HEK293T (cell line): ENCODE results near the gene THAP7.

Source experiments
- CTCF ChIA-PET: fragments of 350-600 bp; formaldehyde crosslinking; extraction: SDS; loops from one replicate; lab custom pipeline; 2021; ENCODE audit warnings: antibody characterized with exemption, inconsistent platforms; lab: Yijun Ruan, JAX
- POLR2A ChIA-PET: fragments of 350-600 bp; formaldehyde crosslinking; extraction: SDS; loops from one replicate; lab custom pipeline; 2020; ENCODE audit warnings: antibody characterized with exemption, inconsistent platforms; lab: Yijun Ruan, JAX
- DNase-seq: peaks from one replicate; pipeline ENCODE4 v3.0.0; 2012; ENCODE audit warnings: mixed read lengths; ENCODE audit errors: extremely low spot score
- ARNT ChIP-seq: fragments of 450-650 bp; IDR thresholded peaks from 2 replicates; pipeline ENCODE4 v1.6.1; 2017; ENCODE audit warnings: mild to moderate bottlenecking
- BHLHE40 ChIP-seq: fragments of 450-650 bp; IDR thresholded peaks from 2 replicates; pipeline ENCODE4 v1.6.1; 2016; ENCODE audit warnings: mild to moderate bottlenecking, moderate library complexity, borderline replicate concordance
- CTBP1 ChIP-seq: fragments of 450-650 bp; IDR thresholded peaks from 2 replicates; pipeline ENCODE4 v1.6.1; 2016; ENCODE audit warnings: borderline replicate concordance
- ELF4 ChIP-seq: fragments of 450-650 bp; IDR thresholded peaks from 2 replicates; pipeline ENCODE4 v1.6.1; 2017; ENCODE audit warnings: antibody characterized with exemption
- FOXA1 ChIP-seq: fragments of 450-650 bp; IDR thresholded peaks from 2 replicates; pipeline ENCODE4 v1.6.1; 2016; ENCODE audit warnings: mild to moderate bottlenecking
- FOXK2 ChIP-seq: fragments of 450-650 bp; IDR thresholded peaks from 2 replicates; pipeline ENCODE4 v1.6.1; 2016; ENCODE audit warnings: mild to moderate bottlenecking
- FOXM1 ChIP-seq: fragments of 450-650 bp; IDR thresholded peaks from 2 replicates; pipeline ENCODE4 v1.6.1; 2017; ENCODE audit warnings: mild to moderate bottlenecking, borderline replicate concordance
- HDGF ChIP-seq: fragments of 450-650 bp; IDR thresholded peaks from 2 replicates; pipeline ENCODE4 v1.6.1; 2017; ENCODE audit warnings: antibody characterized with exemption, borderline replicate concordance
- L3MBTL2 ChIP-seq: fragments of 450-650 bp; conservative IDR thresholded peaks from 2 replicates; pipeline ENCODE4 v1.6.1; 2016; ENCODE audit warnings: mild to moderate bottlenecking
- LEF1 ChIP-seq: fragments of 450-650 bp; IDR thresholded peaks from 2 replicates; pipeline ENCODE4 v1.6.1; 2017; ENCODE audit warnings: mild to moderate bottlenecking, borderline replicate concordance
- NFRKB ChIP-seq: fragments of 450-650 bp; IDR thresholded peaks from 2 replicates; pipeline ENCODE4 v1.6.1; 2016; ENCODE audit warnings: mild to moderate bottlenecking, moderate library complexity
- SP1 ChIP-seq: fragments of 450-650 bp; IDR thresholded peaks from 2 replicates; pipeline ENCODE4 v1.6.1; 2017
- SUZ12 ChIP-seq: fragments of 450-650 bp; IDR thresholded peaks from 2 replicates; pipeline ENCODE4 v1.6.1; 2016; ENCODE audit warnings: mild to moderate bottlenecking
- TARDBP ChIP-seq: fragments of 450-650 bp; IDR thresholded peaks from 2 replicates; pipeline ENCODE4 v1.6.1; 2016
- ZNF384 ChIP-seq: fragments of 450-650 bp; IDR thresholded peaks from 2 replicates; pipeline ENCODE4 v1.6.1; 2016
- TF ChIP-seq, protein P1 (sequence below): fragments of 450-650 bp; IDR thresholded peaks from 2 replicates; pipeline ENCODE4 v1.6.1; 2016

Gene THAP7

DNA sequence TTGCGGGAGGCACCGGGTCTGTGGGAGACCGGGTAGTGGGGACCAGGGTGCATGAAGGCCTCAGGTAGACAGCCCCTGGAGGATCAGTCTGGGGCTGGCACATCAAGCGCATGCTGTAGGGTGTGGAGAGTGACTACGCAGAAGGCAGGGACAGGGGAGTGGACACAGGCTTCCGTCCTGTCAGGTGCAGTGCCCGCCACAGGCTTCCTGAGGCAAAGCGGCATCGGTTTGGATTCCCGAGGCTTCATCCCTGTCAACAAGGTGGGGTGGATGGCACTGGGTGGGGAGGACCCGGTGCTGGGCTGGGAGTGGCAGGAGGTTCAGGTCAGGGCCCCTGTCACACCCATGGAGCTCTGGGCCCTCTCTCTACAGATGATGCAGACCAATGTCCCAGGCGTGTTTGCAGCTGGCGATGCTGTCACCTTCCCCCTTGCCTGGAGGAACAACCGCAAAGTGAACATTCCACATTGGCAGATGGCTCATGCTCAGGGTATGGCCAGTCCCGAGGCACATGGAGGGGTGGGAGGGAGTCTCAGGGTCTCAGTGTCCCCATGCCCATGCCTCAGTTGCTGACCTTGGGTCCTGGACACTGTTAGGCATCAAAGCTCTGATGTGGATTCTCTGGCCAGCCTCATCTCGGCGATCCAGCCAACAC is 24.3 kb downstream of the THAP7 start:
- no peak for DNase-seq
- POLR2A ChIA-PET: no interaction called here
- CTCF ChIA-PET: no interaction called here
- TF ChIP-seq L3MBTL2 (no peak), CTBP1 (no peak), HDGF (no peak), FOXK2 (no peak), ELF4 (no peak), BHLHE40 (no peak), NFRKB (no peak), FOXA1 (no peak), SUZ12 (no peak)
- TF ChIP-seq, protein P1, sequence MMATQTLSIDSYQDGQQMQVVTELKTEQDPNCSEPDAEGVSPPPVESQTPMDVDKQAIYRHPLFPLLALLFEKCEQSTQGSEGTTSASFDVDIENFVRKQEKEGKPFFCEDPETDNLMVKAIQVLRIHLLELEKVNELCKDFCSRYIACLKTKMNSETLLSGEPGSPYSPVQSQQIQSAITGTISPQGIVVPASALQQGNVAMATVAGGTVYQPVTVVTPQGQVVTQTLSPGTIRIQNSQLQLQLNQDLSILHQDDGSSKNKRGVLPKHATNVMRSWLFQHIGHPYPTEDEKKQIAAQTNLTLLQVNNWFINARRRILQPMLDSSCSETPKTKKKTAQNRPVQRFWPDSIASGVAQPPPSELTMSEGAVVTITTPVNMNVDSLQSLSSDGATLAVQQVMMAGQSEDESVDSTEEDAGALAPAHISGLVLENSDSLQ: no peak

DNA sequence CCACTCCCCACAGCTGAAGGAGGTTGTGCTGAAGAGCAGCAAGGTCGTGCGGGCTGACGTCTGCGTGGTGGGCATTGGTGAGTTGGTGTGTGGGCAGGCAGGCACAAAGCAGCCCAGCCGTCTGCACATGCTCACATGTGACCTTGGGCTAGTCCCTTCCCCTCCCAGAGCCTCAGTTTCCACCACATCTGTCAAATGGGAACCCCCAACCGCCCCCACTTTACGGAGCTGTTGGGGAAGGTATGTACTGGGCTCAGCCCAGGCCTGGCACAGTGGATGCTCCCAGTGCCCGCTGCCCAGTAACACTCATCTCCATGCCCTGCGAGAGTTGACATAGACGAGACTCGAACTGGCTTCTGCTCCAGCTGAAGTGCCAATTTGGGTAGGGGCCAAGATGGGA is 24.9 kb downstream of the THAP7 start:
- TF ChIP-seq ELF4 (no peak), ARNT (no peak), LEF1 (no peak), NFRKB (no peak), SP1 (no peak), FOXA1 (no peak), SUZ12 (no peak), ZNF384 (no peak), TARDBP (no peak), BHLHE40 (no peak), L3MBTL2 (no peak), HDGF (no peak)
- CTCF ChIA-PET: no interaction called here

DNA sequence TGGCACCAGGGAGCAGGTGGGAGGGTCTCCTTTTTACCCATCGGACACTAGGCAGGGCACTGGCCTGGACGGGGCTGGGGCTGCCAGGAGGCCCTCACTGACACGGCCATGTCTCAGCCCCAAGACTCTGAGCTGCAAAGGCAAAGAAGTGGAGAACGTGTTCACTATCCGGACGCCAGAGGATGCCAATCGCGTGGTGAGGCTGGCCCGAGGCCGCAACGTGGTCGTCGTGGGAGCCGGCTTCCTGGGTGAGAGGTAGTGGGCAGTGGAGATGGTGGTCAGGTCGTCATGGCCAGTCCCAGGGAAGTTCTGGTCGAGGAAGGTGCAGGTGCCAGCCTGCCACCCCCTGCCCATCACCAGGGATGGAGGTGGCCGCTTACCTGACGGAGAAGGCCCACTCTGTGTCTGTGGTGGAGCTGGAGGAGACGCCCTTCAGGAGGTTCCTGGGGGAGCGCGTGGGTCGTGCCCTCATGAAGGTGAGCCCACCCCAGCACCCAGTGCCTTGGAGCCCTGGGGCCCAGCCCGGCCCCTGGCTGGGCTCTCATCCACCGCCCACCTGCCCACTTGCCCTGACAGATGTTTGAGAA is 25.5 kb downstream of the THAP7 start:
- no peak for DNase-seq
- CTCF ChIA-PET: no interaction called here
- TF ChIP-seq, protein P1: no peak
- no peak for TF ChIP-seq ZNF384
- no peak for TF ChIP-seq SUZ12
- TF ChIP-seq FOXA1: no peak
- TF ChIP-seq BHLHE40: no peak
- no peak for TF ChIP-seq LEF1
- TF ChIP-seq TARDBP: no peak
- TF ChIP-seq L3MBTL2: no peak
- TF ChIP-seq FOXM1: no peak
- POLR2A ChIA-PET: interaction anchor here (1.0 kb wide), 1 partner anchor 22 kb away, joined by 4 read pairs; no protein-coding TSS in a partner anchor

More for the DNA sequence above, 24.9 kb downstream of the THAP7 start:
- DNase-seq: no peak
- POLR2A ChIA-PET: interaction anchor here (1.0 kb wide), 1 partner anchor 22 kb away, joined by 4 read pairs; no protein-coding TSS in a partner anchor

DNA sequence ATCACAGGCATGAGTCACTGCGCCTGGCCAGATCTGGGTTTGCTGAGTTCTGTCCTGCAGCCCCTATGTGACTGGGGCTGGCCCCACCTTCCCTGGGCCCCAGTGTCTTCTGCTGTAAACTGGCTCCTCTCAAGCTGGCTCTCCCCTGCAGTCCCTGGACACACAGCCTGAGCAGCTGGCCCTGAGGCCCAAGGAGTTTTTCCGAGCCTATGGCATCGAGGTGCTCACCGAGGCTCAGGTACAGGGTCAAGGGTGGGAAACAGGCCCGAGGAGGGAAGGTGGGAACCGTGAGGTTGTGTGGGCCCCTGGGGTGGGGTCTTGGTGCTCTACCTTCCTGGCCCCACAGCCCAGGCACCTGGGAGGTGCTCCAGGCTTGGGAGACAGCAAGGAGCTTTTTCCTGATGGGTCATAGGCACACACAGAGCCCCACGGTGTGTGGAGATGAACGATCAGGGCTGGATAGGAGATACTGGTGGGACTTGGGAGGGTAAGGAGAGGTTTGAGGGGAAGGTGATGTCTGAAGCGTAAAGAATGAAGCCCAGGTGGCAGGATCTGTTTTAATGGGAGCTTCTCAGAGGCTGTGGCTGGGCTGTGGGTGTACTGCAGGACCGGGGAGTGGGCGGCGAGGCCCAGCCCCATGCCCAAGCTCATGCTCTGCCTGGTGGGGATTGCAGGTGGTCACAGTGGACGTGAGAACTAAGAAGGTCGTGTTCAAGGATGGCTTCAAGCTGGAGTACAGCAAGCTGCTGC is 26.2 kb downstream of the THAP7 start:
- ChIA-PET POLR2A (interaction anchor here (1.4 kb wide), 1 partner anchor 26 kb away, joined by 8 read pairs; the partner anchor contains the start of gene THAP7), CTCF (no interaction called here)
- TF ChIP-seq ELF4: no peak
- DNase-seq: no peak

DNA sequence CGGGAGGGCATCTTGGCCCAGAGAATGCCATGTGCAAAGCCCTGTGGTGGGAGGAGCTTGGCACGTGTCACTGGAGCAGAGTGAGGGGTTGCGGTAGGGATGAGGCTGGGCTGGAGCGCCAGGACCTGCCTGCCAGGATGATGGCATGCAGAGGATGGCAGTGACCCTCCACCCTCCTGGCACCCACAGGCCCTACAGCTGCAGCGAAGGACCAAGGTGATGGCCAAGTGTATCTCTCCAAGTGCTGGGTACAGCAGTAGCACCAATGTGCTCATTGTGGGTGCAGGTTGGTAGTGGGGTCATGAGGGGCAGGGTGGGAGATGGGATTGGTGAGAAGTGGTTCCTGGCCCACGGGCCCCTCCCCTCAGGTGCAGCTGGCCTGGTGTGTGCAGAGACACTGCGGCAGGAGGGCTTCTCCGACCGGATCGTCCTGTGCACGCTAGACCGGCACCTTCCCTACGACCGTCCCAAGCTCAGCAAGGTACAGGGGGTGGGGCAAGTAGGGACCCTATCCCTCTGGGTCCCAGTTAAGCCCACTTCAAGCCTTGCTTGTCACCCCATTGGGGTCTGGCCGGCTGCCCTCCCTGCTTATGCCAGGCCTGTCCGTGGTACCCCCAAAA is 27.5 kb downstream of the THAP7 start:
- POLR2A ChIA-PET: interaction anchor here (1.4 kb wide), 3 partner anchors 24 to 57 kb away, joined by 3 to 8 read pairs (median 4); partner anchors contain the start of genes CRKL and THAP7
- CTCF ChIA-PET: interaction anchor here (1.6 kb wide), 1 partner anchor 8 kb away, joined by 8 read pairs; the partner anchor contains the start of gene LZTR1
- DNase-seq: no peak

DNA sequence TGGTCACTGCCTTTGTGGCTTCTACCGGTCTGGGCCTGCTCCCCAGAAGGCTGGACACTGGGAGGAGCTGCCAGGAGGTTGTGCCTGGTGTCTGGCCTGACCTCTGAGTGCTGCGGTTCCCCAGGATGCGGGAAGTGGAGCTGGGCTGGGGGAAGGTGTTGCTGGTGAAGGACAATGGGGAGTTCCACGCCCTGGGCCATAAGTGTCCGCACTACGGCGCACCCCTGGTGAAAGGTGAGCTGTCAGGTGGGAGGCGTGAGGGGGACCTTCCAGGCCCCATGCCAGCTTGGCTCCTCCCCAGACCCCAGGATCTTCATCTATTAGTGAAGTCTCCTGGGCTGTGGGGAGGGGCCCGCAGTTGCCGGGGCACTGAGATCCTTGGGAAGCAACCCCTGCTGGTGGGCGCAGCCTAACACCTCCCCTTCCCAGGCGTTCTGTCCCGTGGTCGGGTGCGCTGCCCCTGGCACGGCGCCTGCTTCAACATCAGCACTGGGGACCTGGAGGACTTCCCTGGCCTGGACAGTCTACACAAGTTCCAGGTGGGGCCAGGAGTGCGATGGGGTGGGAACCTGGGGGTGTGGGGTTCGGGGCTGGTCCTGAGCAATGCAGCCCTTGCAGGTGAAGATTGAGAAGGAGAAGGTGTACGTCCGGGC is 28.2 kb downstream of the THAP7 start:
- CTCF ChIA-PET: interaction anchor here (0.6 to 1.6 kb wide), 2 partner anchors 8 to 129 kb away, joined by 3 to 8 read pairs; partner anchors contain the start of gene LZTR1
- POLR2A ChIA-PET: interaction anchor here (1.4 to 8.1 kb wide), 3 partner anchors 8 to 57 kb away, joined by 3 to 92 read pairs (median 4); partner anchors contain the start of genes CRKL and LZTR1
- no peak for DNase-seq
- TF ChIP-seq FOXK2 (no peak), NFRKB (no peak), SUZ12 (no peak), BHLHE40 (no peak), ZNF384 (no peak), L3MBTL2 (no peak)

More for the DNA sequence above, 27.5 kb downstream of the THAP7 start:
- TF ChIP-seq FOXA1 (no peak), ZNF384 (no peak), BHLHE40 (no peak)
